RWPE2 (cell line): ENCODE measurements around the gene AIDA.

Source experiments
- ATAC-seq: fragments of 200-7000 bp; cut with Tn5 transposase; 3 replicates; pipeline ENCODE4 v1.9.1; 2021; ENCODE audit warnings: low read depth
- DNase-seq: peaks from one replicate; pipeline ENCODE4 v3.0.0-alpha.2; 2020; ENCODE audit warnings: low spot score
- H3K27ac ChIP-seq: fragments of 450-650 bp; 2 replicates; pipeline ENCODE4 v1.5.1; 2017; ENCODE audit warnings: mild to moderate bottlenecking; ENCODE audit not compliant: poor library complexity, severe bottlenecking
- H3K27me3 ChIP-seq: fragments of 250-450 bp; sonication (Bioruptor Pico); 2 replicates; pipeline ENCODE4 v1.5.1; 2021; ENCODE audit warnings: mild to moderate bottlenecking, moderate library complexity; ENCODE audit not compliant: insufficient read depth, poor library complexity, severe bottlenecking
- H3K36me3 ChIP-seq: fragments of 250-450 bp; sonication (Bioruptor Pico); 2 replicates; pipeline ENCODE4 v1.5.1; 2020; ENCODE audit warnings: low read depth, mild to moderate bottlenecking, moderate library complexity
- H3K4me1 ChIP-seq: fragments of 250-450 bp; sonication (Bioruptor Pico); 2 replicates; pipeline ENCODE4 v1.5.1; 2021; ENCODE audit warnings: mild to moderate bottlenecking, moderate library complexity; ENCODE audit not compliant: insufficient read depth, poor library complexity, severe bottlenecking
- H3K4me3 ChIP-seq: fragments of 250-450 bp; sonication (Bioruptor Pico); 2 replicates; pipeline ENCODE4 v1.5.1; 2021; ENCODE audit warnings: mild to moderate bottlenecking, moderate library complexity; ENCODE audit not compliant: severe bottlenecking
- H3K9me3 ChIP-seq: fragments of 250-450 bp; sonication (Bioruptor Pico); 2 replicates; pipeline ENCODE4 v1.5.1; 2021; ENCODE audit warnings: mild to moderate bottlenecking, moderate library complexity; ENCODE audit not compliant: severe bottlenecking
- CTCF ChIP-seq: fragments of 450-650 bp; IDR thresholded peaks from one replicate; pipeline ENCODE4 v1.5.1; 2017; ENCODE audit warnings: mild to moderate bottlenecking, moderate library complexity; ENCODE audit not compliant: poor library complexity, severe bottlenecking

AIDA gene

GRCh38 chr1:222631611-222632208, 80.6 kb downstream of the AIDA start:
- Histone ChIP-seq H3K4me3 (no peak overlapping the region), H3K9me3 (no peaks in the 10 kb centered on the region), H3K27ac (no peak overlapping the region), H3K27me3 (no peaks in the 10 kb centered on the region), H3K4me1 (no peaks in the 10 kb centered on the region), H3K36me3 (peaks cover 12% of the 10 kb centered on the region)
- no peak for TF ChIP-seq CTCF
- DNase-seq = no peak
- ATAC-seq = no peak

GRCh38 chr1:222629921-222630535, 82.3 kb downstream of the AIDA start:
- H3K27ac ChIP-seq = no peak overlapping the region
- H3K9me3 ChIP-seq = no peaks in the 10 kb centered on the region
- H3K4me3 ChIP-seq = no peak overlapping the region
- no peak for ATAC-seq
- DNase-seq = no peak
- H3K4me1 ChIP-seq = no peaks in the 10 kb centered on the region
- H3K36me3 ChIP-seq = peaks cover 9% of the 10 kb centered on the region
- TF ChIP-seq CTCF = no peak
- no peaks in the 10 kb centered on the region for H3K27me3 ChIP-seq

GRCh38 chr1:222627232-222627631, 85.1 kb downstream of the AIDA start:
- Histone ChIP-seq H3K4me1 (no peaks in the 10 kb centered on the region), H3K4me3 (no peak overlapping the region), H3K36me3 (no peaks in the 10 kb centered on the region), H3K27ac (no peak overlapping the region), H3K27me3 (no peaks in the 10 kb centered on the region), H3K9me3 (no peaks in the 10 kb centered on the region)
- DNase-seq (no peak), ATAC-seq (no peak)
- no peak for TF ChIP-seq CTCF

- TF ChIP-seq CTCF = no peak
- DNase-seq = no peak
- Histone ChIP-seq H3K36me3 (no peaks in the 10 kb centered on the region), H3K4me3 (no peak overlapping the region), H3K9me3 (no peaks in the 10 kb centered on the region), H3K4me1 (no peaks in the 10 kb centered on the region), H3K27me3 (no peaks in the 10 kb centered on the region), H3K27ac (no peak overlapping the region)
- ATAC-seq = no peak
Measured at GRCh38 chr1:222624214-222624613, 88.1 kb downstream of the AIDA start.

GRCh38 chr1:222623458-222623857, 88.8 kb downstream of the AIDA start:
- no peaks in the 10 kb centered on the region for H3K9me3 ChIP-seq
- no peak for TF ChIP-seq CTCF
- no peak overlapping the region for H3K4me3 ChIP-seq
- no peaks in the 10 kb centered on the region for H3K4me1 ChIP-seq
- H3K27ac ChIP-seq = no peak overlapping the region
- no peak for ATAC-seq
- H3K27me3 ChIP-seq = no peaks in the 10 kb centered on the region
- DNase-seq = no peak
- no peaks in the 10 kb centered on the region for H3K36me3 ChIP-seq
